HL-60 (cell line): Measurements from ENCODE around the gene RTN4R.

Experiments
- DNase-seq, 2 experiments: peaks; one replicate each; pipeline ENCODE4 v3.0.0-alpha.2; 2010 to 2020; ENCODE audit warnings: low read depth in 1 of 2, low spot score in 1 of 2
- H3K27ac ChIP-seq: fragments of 250-450 bp; sonication (Bioruptor Pico); replicated peaks from 2 replicates; pipeline ENCODE4 v1.5.1; 2020; ENCODE audit warnings: mild to moderate bottlenecking, moderate library complexity
- H3K27me3 ChIP-seq: fragments of 250-450 bp; sonication (Bioruptor Pico); 2 replicates; pipeline ENCODE4 v1.5.1; 2021; ENCODE audit warnings: mild to moderate bottlenecking, moderate library complexity; ENCODE audit not compliant: insufficient read depth, poor library complexity, severe bottlenecking
- H3K4me3 ChIP-seq: replicated peaks from 2 replicates; pipeline ENCODE4 v1.5.1; 2011; ENCODE audit warnings: mild to moderate bottlenecking, control low read depth, low read length; ENCODE audit not compliant: insufficient read depth
- GABPA ChIP-seq: IDR thresholded peaks from 2 replicates; pipeline ENCODE4 v1.6.1; 2012; ENCODE audit warnings: low read depth
- POLR2AphosphoS5 ChIP-seq: IDR thresholded peaks from 2 replicates; pipeline ENCODE4 v1.6.1; 2012; ENCODE audit warnings: low read depth
- SPI1 ChIP-seq: IDR thresholded peaks from 2 replicates; pipeline ENCODE4 v1.6.1; 2012; ENCODE audit warnings: low read depth, mild to moderate bottlenecking, borderline replicate concordance
- TF ChIP-seq, protein P1 (sequence below): IDR thresholded peaks from 2 replicates; pipeline ENCODE4 v1.6.1; 2012; ENCODE audit warnings: low read depth; ENCODE audit not compliant: insufficient replicate concordance
- TF ChIP-seq, protein P2 (sequence below): IDR thresholded peaks from one replicate; pipeline ENCODE4 v1.5.1; 2011; ENCODE audit warnings: low read length, control low read depth, inconsistent platforms; ENCODE audit not compliant: insufficient read depth

RTN4R gene

DNA sequence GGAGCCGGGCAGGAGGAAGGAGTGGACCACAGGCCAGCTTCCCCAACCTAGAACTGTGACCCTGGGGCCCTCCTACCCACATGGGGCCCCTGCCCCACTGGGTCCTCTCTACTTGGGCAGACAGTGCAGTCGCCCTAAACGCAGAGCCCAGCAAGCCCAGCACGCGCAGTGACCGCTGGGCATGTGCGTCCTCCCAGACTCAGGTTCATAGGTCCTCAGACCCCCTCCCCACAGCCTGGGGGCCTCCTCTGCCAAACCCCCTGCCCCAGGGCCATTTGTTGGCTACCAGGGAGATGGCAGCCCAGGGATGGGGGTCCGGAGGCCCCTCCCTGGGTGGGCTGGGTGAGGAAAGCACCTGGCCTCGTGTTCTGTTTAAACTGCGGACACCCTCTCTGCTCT is 23.9 kb downstream of the RTN4R start:
- DNase-seq = no peak
- Histone ChIP-seq H3K4me3 (no peak overlapping the region), H3K27me3 (no peaks in the 10 kb centered on the region), H3K27ac (no peak overlapping the region)
- TF ChIP-seq POLR2AphosphoS5 = no peak
- TF ChIP-seq SPI1 = no peak
- TF ChIP-seq, protein P1, sequence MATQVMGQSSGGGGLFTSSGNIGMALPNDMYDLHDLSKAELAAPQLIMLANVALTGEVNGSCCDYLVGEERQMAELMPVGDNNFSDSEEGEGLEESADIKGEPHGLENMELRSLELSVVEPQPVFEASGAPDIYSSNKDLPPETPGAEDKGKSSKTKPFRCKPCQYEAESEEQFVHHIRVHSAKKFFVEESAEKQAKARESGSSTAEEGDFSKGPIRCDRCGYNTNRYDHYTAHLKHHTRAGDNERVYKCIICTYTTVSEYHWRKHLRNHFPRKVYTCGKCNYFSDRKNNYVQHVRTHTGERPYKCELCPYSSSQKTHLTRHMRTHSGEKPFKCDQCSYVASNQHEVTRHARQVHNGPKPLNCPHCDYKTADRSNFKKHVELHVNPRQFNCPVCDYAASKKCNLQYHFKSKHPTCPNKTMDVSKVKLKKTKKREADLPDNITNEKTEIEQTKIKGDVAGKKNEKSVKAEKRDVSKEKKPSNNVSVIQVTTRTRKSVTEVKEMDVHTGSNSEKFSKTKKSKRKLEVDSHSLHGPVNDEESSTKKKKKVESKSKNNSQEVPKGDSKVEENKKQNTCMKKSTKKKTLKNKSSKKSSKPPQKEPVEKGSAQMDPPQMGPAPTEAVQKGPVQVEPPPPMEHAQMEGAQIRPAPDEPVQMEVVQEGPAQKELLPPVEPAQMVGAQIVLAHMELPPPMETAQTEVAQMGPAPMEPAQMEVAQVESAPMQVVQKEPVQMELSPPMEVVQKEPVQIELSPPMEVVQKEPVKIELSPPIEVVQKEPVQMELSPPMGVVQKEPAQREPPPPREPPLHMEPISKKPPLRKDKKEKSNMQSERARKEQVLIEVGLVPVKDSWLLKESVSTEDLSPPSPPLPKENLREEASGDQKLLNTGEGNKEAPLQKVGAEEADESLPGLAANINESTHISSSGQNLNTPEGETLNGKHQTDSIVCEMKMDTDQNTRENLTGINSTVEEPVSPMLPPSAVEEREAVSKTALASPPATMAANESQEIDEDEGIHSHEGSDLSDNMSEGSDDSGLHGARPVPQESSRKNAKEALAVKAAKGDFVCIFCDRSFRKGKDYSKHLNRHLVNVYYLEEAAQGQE = no peak
- no peak for TF ChIP-seq GABPA
- TF ChIP-seq, protein P2, sequence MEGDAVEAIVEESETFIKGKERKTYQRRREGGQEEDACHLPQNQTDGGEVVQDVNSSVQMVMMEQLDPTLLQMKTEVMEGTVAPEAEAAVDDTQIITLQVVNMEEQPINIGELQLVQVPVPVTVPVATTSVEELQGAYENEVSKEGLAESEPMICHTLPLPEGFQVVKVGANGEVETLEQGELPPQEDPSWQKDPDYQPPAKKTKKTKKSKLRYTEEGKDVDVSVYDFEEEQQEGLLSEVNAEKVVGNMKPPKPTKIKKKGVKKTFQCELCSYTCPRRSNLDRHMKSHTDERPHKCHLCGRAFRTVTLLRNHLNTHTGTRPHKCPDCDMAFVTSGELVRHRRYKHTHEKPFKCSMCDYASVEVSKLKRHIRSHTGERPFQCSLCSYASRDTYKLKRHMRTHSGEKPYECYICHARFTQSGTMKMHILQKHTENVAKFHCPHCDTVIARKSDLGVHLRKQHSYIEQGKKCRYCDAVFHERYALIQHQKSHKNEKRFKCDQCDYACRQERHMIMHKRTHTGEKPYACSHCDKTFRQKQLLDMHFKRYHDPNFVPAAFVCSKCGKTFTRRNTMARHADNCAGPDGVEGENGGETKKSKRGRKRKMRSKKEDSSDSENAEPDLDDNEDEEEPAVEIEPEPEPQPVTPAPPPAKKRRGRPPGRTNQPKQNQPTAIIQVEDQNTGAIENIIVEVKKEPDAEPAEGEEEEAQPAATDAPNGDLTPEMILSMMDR = no peak

DNA sequence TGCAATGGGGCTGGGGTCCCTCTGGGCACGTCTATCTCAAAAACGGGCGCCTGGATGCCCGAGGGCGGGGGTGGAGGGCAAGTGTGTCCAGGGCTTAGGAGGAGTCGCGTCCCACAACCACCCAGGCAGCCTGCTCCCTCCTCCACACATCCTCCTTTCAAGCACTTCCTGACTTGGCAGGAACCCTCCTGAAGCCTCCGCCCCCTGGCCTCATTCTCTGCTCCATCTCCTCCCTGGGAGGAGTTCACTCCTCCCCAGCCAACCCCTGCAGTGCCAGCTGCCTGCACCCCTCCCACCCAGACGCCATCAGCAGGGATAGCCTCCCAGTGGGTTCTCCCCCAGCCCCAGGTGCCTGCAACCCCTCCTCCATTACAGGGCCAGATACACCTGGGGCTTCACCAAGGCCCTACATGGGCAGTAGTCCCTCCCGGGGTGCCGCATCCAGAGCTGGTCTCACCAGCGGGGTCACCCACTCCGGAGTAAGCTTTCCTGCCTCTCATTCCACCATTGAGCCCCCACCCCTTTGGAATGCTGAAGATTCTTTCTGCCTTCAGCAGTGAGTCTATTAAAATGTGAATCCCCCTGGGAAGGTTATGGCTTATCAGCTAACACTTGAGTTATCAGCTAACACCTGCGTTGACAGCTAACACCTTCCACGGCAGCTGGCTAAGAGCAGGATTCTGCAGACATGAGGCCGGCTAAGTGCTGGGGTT is 24.4 kb downstream of the RTN4R start:
- TF ChIP-seq, protein P1 = no peak
- peak; percentile 53; the same call in 1 of the 2 replicates for TF ChIP-seq SPI1
- peak; percentile 69 for TF ChIP-seq POLR2AphosphoS5
- TF ChIP-seq, protein P2 = no peak
- no peak for TF ChIP-seq GABPA
- no peaks in the 10 kb centered on the region for H3K27me3 ChIP-seq
- H3K27ac ChIP-seq = peak overlapping the region; percentile 49; the same call in 1 of the 2 replicates
- peak overlapping the region; percentile 17; the same call in 1 of the 2 replicates for H3K4me3 ChIP-seq
- peak; percentile 72 to 77 for DNase-seq

DNA sequence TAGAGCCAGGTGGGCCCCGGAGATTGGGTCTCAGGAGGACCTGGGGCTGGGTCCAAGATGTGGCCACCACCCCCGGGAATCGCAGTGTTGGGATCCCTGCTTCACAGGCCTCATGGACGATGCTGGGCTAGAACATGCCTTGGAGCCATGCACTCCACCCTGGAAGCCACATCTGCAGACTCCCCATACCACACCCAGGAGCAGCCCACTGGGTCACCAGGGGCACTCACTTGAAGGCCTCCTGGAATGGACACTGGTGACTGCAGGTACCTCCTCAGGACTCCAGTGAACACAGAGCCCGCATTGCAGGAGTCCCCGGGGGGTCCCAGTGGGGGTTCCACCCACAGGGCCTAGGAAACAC is 25.0 kb downstream of the RTN4R start:
- no peak for DNase-seq
- Histone ChIP-seq H3K4me3 (peak overlapping the region; percentile 17; the same call in 1 of the 2 replicates), H3K27ac (peak overlapping the region; percentile 49; the same call in 1 of the 2 replicates), H3K27me3 (no peaks in the 10 kb centered on the region)
- TF ChIP-seq POLR2AphosphoS5 (no peak), SPI1 (no peak), GABPA (no peak)
- TF ChIP-seq, protein P2 = no peak
- TF ChIP-seq, protein P1 = no peak
